ENCODE measurements around the gene FGFR1OP2.

Gene FGFR1OP2

GRCh38 chr12:26997003-26997402, 58.7 kb downstream of the FGFR1OP2 start:
- DNase-seq (ENCODE audit: low spot score in 2 of 2), result no peak
- Histone ChIP-seq H3K9me3 (no peaks in the 10 kb centered on the region), H3K36me3 (replicated peaks) (peaks cover 15% of the 10 kb centered on the region), H3K27me3 (ENCODE audit: low read depth) (no peaks in the 10 kb centered on the region), H3K4me3 (no peak overlapping the region), H3K4me1 (no peaks in the 10 kb centered on the region)
- in situ Hi-C loops (cut with MboI; ENCODE audit: low sequenced_read_pairs), result no loop called here

DNA sequence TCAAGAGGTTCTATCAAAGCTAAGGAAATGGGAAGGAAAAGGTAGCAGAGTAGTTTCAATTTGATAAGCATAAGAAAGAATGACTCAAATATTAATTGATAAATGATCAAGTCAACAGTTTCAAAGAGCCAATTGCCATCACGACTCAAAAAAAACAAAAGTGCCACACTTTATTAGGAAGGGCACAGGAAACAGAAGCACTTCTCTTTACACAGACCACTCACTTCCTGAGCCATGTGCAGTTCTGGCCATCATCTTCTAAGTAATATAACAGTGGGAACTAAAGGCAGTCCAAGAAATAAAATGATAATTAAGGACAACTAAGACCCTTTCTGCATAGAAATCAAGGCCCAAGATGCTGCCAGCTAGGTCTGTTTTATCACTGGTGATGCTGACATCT, 62.7 kb downstream of the FGFR1OP2 start:
- peaks cover 12% of the 10 kb centered on the region for H3K4me1 ChIP-seq
- in situ Hi-C loops (cut with MboI; ENCODE audit: low sequenced_read_pairs), result no loop called here
- H3K9me3 ChIP-seq, result no peaks in the 10 kb centered on the region
- H3K27me3 ChIP-seq (ENCODE audit: low read depth), result no peaks in the 10 kb centered on the region
- no peak for DNase-seq (ENCODE audit: low spot score in 2 of 2)
- H3K4me3 ChIP-seq, result no peak overlapping the region
- peaks cover 17% of the 10 kb centered on the region for H3K36me3 ChIP-seq (replicated peaks)

DNA sequence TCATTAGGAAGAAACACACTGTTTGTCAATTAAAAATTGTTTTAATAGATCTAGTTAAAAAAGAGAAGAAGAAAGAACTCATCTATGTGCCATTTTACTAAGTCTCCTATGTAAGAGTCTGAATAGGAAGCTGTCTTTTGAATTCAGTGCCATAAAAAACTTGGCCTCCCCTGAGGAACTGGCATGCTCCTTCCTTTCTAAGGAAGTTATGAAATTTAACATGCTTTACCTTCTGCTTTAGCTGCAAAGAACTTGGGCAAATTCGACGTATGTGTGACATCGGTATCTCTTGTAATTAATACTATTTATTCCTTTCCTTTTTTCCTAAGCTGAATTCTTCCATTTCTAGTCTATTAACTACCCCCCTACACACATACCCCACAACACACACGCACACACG, 63.4 kb downstream of the FGFR1OP2 start:
- Histone ChIP-seq H3K36me3 (replicated peaks) (peaks cover 17% of the 10 kb centered on the region), H3K4me1 (peaks cover 12% of the 10 kb centered on the region), H3K4me3 (no peak overlapping the region), H3K27me3 (ENCODE audit: low read depth) (no peaks in the 10 kb centered on the region), H3K9me3 (no peaks in the 10 kb centered on the region)
- in situ Hi-C loops (cut with MboI; ENCODE audit: low sequenced_read_pairs), result no loop called here
- DNase-seq (ENCODE audit: low spot score in 2 of 2), result no peak

GRCh38 chr12:27002141-27002540, 63.9 kb downstream of the FGFR1OP2 start:
- in situ Hi-C loops (cut with MboI; ENCODE audit: low sequenced_read_pairs), result no loop called here
- Histone ChIP-seq H3K4me3 (no peak overlapping the region), H3K36me3 (replicated peaks) (peaks cover 12% of the 10 kb centered on the region), H3K27me3 (ENCODE audit: low read depth) (no peaks in the 10 kb centered on the region), H3K9me3 (no peaks in the 10 kb centered on the region), H3K4me1 (peaks cover 12% of the 10 kb centered on the region)
- no peak for DNase-seq (ENCODE audit: low spot score in 2 of 2)

GRCh38 chr12:27003421-27004381, 65.4 kb downstream of the FGFR1OP2 start:
- DNase-seq (ENCODE audit: low spot score in 2 of 2), result peak; percentile 60 to 62
- in situ Hi-C loops (cut with MboI; ENCODE audit: low sequenced_read_pairs), result no loop called here
- H3K4me1 ChIP-seq, result peaks cover 12% of the 10 kb centered on the region
- no peak overlapping the region for H3K4me3 ChIP-seq
- peaks cover 5% of the 10 kb centered on the region; the same call in 1 of the 2 replicates for H3K36me3 ChIP-seq (replicated peaks)
- no peaks in the 10 kb centered on the region for H3K27me3 ChIP-seq (ENCODE audit: low read depth)
- no peaks in the 10 kb centered on the region for H3K9me3 ChIP-seq

DNA sequence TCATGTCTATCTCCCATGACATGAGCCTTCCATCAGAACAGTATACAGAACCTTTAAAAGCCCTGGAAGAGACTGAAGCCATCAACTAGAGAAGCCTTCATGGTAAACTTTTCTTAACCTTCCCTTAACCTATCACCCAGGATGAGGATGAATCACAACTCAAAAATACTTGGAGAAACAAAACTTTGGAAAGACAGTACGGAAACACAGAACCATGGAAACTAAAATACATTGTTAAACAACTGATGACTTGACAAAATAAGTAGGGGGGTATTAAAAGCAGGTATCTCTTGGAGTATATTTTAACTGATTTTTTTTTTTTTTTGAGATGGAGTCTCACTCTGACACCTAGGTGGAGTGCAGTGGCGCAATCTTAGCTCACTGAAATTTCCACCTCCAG, 67.2 kb downstream of the FGFR1OP2 start:
- H3K4me3 ChIP-seq, result no peak overlapping the region

DNA sequence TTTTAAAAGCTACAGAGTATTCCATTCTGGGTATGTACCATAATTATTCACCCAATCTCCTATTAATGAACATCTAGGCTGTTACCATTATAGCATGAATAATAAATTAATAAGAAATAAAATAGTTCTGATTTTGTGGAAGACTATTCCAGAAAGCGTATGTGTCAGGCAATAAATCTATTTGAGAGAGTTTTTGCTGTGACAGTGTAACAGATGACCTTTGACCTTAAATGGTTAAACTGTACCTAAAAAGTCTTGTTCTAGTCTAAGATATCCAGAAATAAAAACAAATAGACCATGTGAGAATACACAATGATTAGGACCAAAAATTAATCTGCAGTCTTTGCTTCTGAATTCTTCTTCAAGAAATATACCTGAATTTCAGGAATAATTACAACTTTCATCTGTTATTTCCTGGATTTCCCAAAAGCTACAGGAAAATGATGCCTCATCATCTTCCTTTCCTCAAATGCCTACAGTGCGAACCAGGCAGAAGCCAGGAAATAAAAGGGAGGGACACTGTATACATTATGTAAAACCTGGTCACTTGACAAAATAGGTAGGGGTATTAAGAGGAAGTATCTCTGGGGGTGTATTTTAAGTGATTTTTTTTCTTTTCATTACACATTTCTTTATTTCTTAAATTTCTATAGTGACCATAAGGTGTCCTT, 68.7 kb downstream of the FGFR1OP2 start:
- peaks cover 29% of the 10 kb centered on the region for H3K4me1 ChIP-seq
- no peaks in the 10 kb centered on the region for H3K27me3 ChIP-seq (ENCODE audit: low read depth)
- no peak for DNase-seq (ENCODE audit: low spot score in 2 of 2)
- in situ Hi-C loops (cut with MboI; ENCODE audit: low sequenced_read_pairs), result no loop called here
- 0 out of 2 replicates have a peak, but pooled peaks cover 2% of the 10 kb centered on the region for H3K36me3 ChIP-seq (replicated peaks)
- H3K9me3 ChIP-seq, result no peaks in the 10 kb centered on the region
- H3K4me3 ChIP-seq, result no peak overlapping the region

More for the DNA sequence above, 67.2 kb downstream of the FGFR1OP2 start:
- peaks cover 2% of the 10 kb centered on the region; the same call in 1 of the 2 replicates for H3K36me3 ChIP-seq (replicated peaks)
- no peaks in the 10 kb centered on the region for H3K27me3 ChIP-seq (ENCODE audit: low read depth)
- H3K4me1 ChIP-seq, result peaks cover 17% of the 10 kb centered on the region
- in situ Hi-C loops (cut with MboI; ENCODE audit: low sequenced_read_pairs), result no loop called here
- H3K9me3 ChIP-seq, result no peaks in the 10 kb centered on the region
- DNase-seq (ENCODE audit: low spot score in 2 of 2), result no peak

- no peaks in the 10 kb centered on the region for H3K36me3 ChIP-seq (replicated peaks)
- in situ Hi-C loops (cut with MboI; ENCODE audit: low sequenced_read_pairs), result no loop called here
- no peak for DNase-seq (ENCODE audit: low spot score in 2 of 2)
- no peaks in the 10 kb centered on the region for H3K27me3 ChIP-seq (ENCODE audit: low read depth)
- H3K4me3 ChIP-seq, result no peak overlapping the region
- peaks cover 32% of the 10 kb centered on the region for H3K4me1 ChIP-seq
- no peaks in the 10 kb centered on the region for H3K9me3 ChIP-seq
These were observed 69.8 kb downstream of the FGFR1OP2 start for GRCh38 chr12:27008081-27008480.

DNA sequence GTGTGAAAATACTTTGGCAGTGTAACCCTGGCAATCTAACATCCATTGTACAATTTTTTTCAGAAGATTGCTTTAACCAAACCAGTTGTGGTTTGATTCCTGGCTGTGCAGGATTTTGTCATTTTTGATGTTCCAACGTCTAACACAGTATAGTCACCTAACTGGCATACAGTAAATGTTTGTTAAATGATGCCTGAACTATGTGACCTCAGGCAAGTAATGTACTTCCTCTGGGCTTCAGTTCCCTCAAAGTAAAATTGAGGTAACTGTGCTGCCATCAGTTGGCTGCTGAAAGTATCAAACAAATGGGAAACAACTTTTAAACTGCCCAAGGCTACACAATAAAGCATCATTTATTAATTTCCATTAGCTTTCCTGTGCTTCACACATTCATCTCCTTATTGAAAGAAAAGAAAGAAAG, 71.6 kb downstream of the FGFR1OP2 start:
- Histone ChIP-seq H3K27me3 (ENCODE audit: low read depth) (no peaks in the 10 kb centered on the region), H3K9me3 (no peaks in the 10 kb centered on the region), H3K4me1 (peaks cover 32% of the 10 kb centered on the region), H3K4me3 (no peak overlapping the region), H3K36me3 (replicated peaks) (no peaks in the 10 kb centered on the region)
- in situ Hi-C loops (cut with MboI; ENCODE audit: low sequenced_read_pairs), result no loop called here
- DNase-seq (ENCODE audit: low spot score in 2 of 2), result no peak

DNA sequence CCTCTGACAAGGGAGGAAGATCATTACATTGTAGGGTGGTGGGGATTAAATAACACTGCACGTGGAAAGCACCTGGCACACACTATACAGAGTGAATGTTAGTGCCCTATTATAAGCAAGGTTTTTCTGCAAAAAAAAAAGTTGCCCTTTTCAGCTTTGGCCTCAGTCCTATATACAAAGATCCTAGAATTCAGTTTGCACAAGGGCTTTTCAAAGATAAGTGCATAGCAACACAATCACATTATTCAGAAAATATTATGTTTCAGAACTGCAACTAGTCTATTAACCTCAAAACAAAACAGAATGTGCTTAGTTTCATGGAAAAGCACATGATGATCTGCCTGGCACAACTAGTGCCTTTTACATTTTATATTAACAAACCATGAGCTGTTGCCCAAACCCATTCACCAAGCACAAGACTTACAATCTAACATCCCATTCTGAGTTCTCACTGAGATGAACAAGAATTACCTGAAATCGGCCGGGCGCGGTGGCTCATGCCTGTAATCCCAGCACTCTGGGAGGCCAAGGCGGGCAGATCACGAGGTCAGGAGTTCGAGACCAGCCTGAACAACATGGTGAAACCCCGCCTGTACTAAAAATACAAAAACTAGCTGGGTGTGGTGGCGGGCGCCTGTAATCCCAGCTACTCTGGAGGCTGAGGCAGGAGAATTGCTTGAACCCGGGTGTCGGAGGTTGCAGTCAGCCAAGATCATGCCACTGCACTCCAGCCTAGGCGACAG, 74.1 kb downstream of the FGFR1OP2 start:
- Histone ChIP-seq H3K27me3 (ENCODE audit: low read depth) (no peaks in the 10 kb centered on the region), H3K9me3 (no peaks in the 10 kb centered on the region), H3K4me1 (peaks cover 37% of the 10 kb centered on the region), H3K4me3 (no peak overlapping the region), H3K36me3 (replicated peaks) (no peaks in the 10 kb centered on the region)
- in situ Hi-C loops (cut with MboI; ENCODE audit: low sequenced_read_pairs), result no loop called here
- DNase-seq (ENCODE audit: low spot score in 2 of 2), result no peak

GRCh38 chr12:27012982-27013255, 74.6 kb downstream of the FGFR1OP2 start:
- H3K27me3 ChIP-seq (ENCODE audit: low read depth), result no peaks in the 10 kb centered on the region
- DNase-seq (ENCODE audit: low spot score in 2 of 2), result no peak
- H3K4me1 ChIP-seq, result peaks cover 37% of the 10 kb centered on the region
- H3K9me3 ChIP-seq, result no peaks in the 10 kb centered on the region
- H3K4me3 ChIP-seq, result peak overlapping the region; percentile 59
- H3K36me3 ChIP-seq (replicated peaks), result no peaks in the 10 kb centered on the region
- in situ Hi-C loops (cut with MboI; ENCODE audit: low sequenced_read_pairs), result no loop called here

DNA sequence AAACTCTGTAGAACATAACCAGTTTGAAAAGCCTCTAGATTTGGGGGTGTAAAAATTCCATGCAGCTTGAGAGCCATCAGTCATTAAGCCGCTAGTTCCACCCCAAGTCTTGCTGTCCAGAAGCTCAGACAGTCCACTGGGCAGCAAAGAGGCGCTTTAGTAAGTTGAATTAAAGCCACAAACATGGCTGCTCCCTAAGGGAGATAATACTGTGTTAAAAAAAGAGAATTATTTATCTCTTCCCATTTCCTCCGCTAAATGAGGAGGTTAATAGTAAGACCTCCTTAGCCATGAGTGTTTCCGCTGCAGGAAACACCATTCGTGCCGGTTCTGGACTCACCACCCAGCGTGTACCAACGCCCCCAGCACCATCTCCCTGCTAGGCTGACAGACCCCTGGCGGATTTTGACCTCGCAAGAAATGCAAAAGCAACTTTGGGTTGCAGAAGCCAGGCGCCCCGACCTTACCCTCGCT, 75.4 kb downstream of the FGFR1OP2 start:
- in situ Hi-C loops (cut with MboI; ENCODE audit: low sequenced_read_pairs), result no loop called here
- no peak for DNase-seq (ENCODE audit: low spot score in 2 of 2)
- Histone ChIP-seq H3K4me1 (peaks cover 37% of the 10 kb centered on the region), H3K4me3 (peak overlapping the region; percentile 59), H3K9me3 (no peaks in the 10 kb centered on the region), H3K36me3 (replicated peaks) (no peaks in the 10 kb centered on the region), H3K27me3 (ENCODE audit: low read depth) (no peaks in the 10 kb centered on the region)

DNA sequence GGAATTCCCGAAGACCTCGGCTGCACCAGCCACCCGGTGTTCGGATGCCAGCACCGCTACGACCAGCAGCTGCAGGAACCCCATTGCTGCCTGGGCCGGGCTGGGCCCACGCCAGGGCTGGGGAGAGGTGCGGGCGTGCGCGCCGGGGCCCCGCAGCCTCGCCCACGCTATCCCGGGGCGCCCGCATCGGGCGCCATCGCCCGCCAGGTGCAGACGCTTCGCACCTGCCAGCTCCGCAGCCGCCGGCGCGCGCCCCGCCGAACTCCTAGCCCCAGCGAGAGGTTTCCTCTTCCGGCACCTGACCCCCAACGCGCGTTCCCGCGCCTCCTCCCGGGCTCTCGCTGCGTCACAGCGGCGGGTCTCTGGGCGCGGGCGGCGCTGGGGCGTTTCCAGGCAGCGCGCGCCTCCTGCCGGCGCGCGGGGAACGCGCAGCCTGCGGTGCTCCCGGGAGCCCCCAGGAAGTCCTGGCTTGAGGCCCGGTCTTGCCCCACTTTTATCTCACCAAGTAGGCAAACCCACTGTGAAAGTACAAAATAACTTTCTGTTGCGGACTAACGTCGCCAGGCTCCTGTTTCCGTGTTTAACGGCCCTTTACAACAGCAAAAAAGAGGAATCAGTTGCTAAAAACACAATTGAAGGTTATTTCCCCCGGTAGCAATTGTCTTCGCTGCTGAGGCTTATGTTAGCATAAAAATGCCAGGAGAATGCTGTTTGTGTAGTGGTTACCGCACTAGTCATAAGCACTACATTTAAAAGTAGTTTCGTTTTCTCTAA, 76.0 kb downstream of the FGFR1OP2 start, which contains the start of gene TM7SF3:
TM7SF3 (minus strand) TSS at position 300 of the 774 bp plus-strand sequence; CDS start at position 84, 216 bp downstream.
- in situ Hi-C loops (cut with MboI; ENCODE audit: low sequenced_read_pairs), result no loop called here
- DNase-seq (ENCODE audit: low spot score in 2 of 2), result peak; percentile 81 to 95
- Histone ChIP-seq H3K4me3 (peak within 1 kb of the TSS; percentile 59), H3K9me3 (no peaks in the 10 kb centered on the region), H3K27me3 (ENCODE audit: low read depth) (no peaks in the 10 kb centered on the region), H3K36me3 (replicated peaks) (no peaks in the 10 kb centered on the region), H3K4me1 (peaks cover 37% of the 10 kb centered on the region)
